H1 (cell line): ENCODE data around the gene PTPRC. TPM values are rescaled to one million over a fixed set of nuclear protein-coding genes. Genes with fewer than 3 reads are reported as not detected.

Experiments
- BCL11A ChIP-seq, 2 experiments: IDR thresholded peaks; one replicate each; pipeline ENCODE4 v1.6.1; 2011; ENCODE audit warnings: low read depth in 2 of 2, low read length in 2 of 2, mild to moderate bottlenecking in 2 of 2
- CHD2 ChIP-seq: IDR thresholded peaks from 2 replicates; pipeline ENCODE4 v1.6.1; 2012; ENCODE audit warnings: low read length, improper control_type of control experiment
- E2F6 ChIP-seq: IDR thresholded peaks from 2 replicates; pipeline ENCODE4 v1.6.1; 2012; ENCODE audit warnings: inconsistent platforms
- JUN ChIP-seq: IDR thresholded peaks from 2 replicates; pipeline ENCODE4 v1.6.1; 2011; ENCODE audit warnings: low read depth, mild to moderate bottlenecking, improper control_type of control experiment, low read length
- NANOG ChIP-seq: IDR thresholded peaks from 2 replicates; pipeline ENCODE4 v1.6.1; 2011; ENCODE audit warnings: low read length, low read depth, mild to moderate bottlenecking, inconsistent platforms; ENCODE audit not compliant: insufficient read depth, poor library complexity, severe bottlenecking
- PHF8 ChIP-seq: fragments of 200-600 bp; sonication (generic); conservative IDR thresholded peaks from 2 replicates; pipeline ENCODE4 v1.7.1; 2012; ENCODE audit warnings: low read depth, mild to moderate bottlenecking, inconsistent platforms, low read length, moderate library complexity
- TAF1 ChIP-seq: IDR thresholded peaks from 2 replicates; pipeline ENCODE4 v1.6.1; 2011; ENCODE audit warnings: mild to moderate bottlenecking, low read depth, low read length
- TCF12 ChIP-seq: IDR thresholded peaks from 2 replicates; pipeline ENCODE4 v1.6.1; 2011; ENCODE audit warnings: low read depth, mild to moderate bottlenecking, low read length
- YY1 ChIP-seq: IDR thresholded peaks from 2 replicates; pipeline ENCODE4 v1.6.1; 2011; ENCODE audit warnings: low read depth, mild to moderate bottlenecking, low read length
- polyA plus RNA-seq, 7 experiments: library from polyadenylated mRNA; depleted of rRNA in 3 of 7; stranded (reverse) in 5 of 7; unstranded in 2 of 7; fragments of >200 nt in 5 of 7; fragments of 200-250 nt in 2 of 7; gene quantifications; 1 replicate in 5 of 7; 2 replicates in 1 of 7; 4 replicates in 1 of 7; pipeline versions ENCODE4 v1.2.1 to v1.2.3, GENCODE V29; 2011 to 2013; ENCODE audit warnings: missing spikeins in 2 of 7, mixed read lengths in 2 of 7
- total RNA-seq: library from RNA; stranded (reverse); fragmentation: NEBNext Ultra II Directional; extraction: Animal tissue kit (Norgen Biotek cat#: 25700); gene quantifications from 2 replicates; pipeline ENCODE4 v1.2.1, GENCODE V29; 2021
- TF ChIP-seq, protein P1 (sequence below): fragments of 300-600 bp; sonication (generic); IDR thresholded peaks from 2 replicates; pipeline ENCODE4 v1.7.1; 2012; ENCODE audit warnings: low read length, moderate library complexity, mild to moderate bottlenecking, inconsistent platforms; ENCODE audit not compliant: insufficient replicate concordance

Gene PTPRC
- total and polyA plus RNA-seq, 2 of the 8 experiments (the other 6 are each of a cell fraction or from before 2014, with no cell fraction given), result 0.05 TPM; not detected in 1

DNA sequence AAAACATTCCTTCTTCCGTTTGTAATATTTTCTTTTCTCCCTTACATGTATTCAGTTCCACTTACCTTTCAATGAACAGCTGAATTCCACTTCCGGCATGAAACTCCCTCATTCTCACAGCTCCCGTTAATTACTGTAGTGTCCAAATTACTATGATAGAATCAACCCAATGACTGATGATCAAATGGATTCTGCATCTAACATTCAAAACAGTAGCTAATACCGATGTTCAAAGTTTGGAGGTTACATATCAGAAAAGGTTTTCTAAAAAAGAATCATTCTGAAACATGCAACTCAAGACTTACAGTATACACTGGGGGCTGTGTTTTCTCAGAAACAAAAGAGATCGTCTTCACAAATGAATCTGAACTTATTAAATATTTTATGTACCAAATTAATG is 77.2 kb downstream of the PTPRC start (continued):
- TF ChIP-seq, protein P1, sequence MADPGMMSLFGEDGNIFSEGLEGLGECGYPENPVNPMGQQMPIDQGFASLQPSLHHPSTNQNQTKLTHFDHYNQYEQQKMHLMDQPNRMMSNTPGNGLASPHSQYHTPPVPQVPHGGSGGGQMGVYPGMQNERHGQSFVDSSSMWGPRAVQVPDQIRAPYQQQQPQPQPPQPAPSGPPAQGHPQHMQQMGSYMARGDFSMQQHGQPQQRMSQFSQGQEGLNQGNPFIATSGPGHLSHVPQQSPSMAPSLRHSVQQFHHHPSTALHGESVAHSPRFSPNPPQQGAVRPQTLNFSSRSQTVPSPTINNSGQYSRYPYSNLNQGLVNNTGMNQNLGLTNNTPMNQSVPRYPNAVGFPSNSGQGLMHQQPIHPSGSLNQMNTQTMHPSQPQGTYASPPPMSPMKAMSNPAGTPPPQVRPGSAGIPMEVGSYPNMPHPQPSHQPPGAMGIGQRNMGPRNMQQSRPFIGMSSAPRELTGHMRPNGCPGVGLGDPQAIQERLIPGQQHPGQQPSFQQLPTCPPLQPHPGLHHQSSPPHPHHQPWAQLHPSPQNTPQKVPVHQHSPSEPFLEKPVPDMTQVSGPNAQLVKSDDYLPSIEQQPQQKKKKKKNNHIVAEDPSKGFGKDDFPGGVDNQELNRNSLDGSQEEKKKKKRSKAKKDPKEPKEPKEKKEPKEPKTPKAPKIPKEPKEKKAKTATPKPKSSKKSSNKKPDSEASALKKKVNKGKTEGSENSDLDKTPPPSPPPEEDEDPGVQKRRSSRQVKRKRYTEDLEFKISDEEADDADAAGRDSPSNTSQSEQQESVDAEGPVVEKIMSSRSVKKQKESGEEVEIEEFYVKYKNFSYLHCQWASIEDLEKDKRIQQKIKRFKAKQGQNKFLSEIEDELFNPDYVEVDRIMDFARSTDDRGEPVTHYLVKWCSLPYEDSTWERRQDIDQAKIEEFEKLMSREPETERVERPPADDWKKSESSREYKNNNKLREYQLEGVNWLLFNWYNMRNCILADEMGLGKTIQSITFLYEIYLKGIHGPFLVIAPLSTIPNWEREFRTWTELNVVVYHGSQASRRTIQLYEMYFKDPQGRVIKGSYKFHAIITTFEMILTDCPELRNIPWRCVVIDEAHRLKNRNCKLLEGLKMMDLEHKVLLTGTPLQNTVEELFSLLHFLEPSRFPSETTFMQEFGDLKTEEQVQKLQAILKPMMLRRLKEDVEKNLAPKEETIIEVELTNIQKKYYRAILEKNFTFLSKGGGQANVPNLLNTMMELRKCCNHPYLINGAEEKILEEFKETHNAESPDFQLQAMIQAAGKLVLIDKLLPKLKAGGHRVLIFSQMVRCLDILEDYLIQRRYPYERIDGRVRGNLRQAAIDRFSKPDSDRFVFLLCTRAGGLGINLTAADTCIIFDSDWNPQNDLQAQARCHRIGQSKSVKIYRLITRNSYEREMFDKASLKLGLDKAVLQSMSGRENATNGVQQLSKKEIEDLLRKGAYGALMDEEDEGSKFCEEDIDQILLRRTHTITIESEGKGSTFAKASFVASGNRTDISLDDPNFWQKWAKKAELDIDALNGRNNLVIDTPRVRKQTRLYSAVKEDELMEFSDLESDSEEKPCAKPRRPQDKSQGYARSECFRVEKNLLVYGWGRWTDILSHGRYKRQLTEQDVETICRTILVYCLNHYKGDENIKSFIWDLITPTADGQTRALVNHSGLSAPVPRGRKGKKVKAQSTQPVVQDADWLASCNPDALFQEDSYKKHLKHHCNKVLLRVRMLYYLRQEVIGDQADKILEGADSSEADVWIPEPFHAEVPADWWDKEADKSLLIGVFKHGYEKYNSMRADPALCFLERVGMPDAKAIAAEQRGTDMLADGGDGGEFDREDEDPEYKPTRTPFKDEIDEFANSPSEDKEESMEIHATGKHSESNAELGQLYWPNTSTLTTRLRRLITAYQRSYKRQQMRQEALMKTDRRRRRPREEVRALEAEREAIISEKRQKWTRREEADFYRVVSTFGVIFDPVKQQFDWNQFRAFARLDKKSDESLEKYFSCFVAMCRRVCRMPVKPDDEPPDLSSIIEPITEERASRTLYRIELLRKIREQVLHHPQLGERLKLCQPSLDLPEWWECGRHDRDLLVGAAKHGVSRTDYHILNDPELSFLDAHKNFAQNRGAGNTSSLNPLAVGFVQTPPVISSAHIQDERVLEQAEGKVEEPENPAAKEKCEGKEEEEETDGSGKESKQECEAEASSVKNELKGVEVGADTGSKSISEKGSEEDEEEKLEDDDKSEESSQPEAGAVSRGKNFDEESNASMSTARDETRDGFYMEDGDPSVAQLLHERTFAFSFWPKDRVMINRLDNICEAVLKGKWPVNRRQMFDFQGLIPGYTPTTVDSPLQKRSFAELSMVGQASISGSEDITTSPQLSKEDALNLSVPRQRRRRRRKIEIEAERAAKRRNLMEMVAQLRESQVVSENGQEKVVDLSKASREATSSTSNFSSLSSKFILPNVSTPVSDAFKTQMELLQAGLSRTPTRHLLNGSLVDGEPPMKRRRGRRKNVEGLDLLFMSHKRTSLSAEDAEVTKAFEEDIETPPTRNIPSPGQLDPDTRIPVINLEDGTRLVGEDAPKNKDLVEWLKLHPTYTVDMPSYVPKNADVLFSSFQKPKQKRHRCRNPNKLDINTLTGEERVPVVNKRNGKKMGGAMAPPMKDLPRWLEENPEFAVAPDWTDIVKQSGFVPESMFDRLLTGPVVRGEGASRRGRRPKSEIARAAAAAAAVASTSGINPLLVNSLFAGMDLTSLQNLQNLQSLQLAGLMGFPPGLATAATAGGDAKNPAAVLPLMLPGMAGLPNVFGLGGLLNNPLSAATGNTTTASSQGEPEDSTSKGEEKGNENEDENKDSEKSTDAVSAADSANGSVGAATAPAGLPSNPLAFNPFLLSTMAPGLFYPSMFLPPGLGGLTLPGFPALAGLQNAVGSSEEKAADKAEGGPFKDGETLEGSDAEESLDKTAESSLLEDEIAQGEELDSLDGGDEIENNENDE, result no peak
- TF ChIP-seq PHF8 (no peak), TAF1 (no peak), YY1 (no peak), JUN (no peak), CHD2 (no peak), TCF12 (no peak), BCL11A (IDR thresholded peaks at IDR 0.05; ENCODE audit: low read depth in 2 of 2, low read length in 2 of 2) (no peak), NANOG (no peak), E2F6 (no peak)
